Psoas muscle (tissue), 8 donors: ENCODE data around the gene PCBP3. TPM values are rescaled to one million over a fixed set of nuclear protein-coding genes. Genes with fewer than 3 reads are reported as not detected.

Source experiments
- ATAC-seq, 4 donors: fragments of 200-7000 bp; cut with Tn5 transposase; one replicate each; pipeline ENCODE4 v1.9.1; 2020; ENCODE audit warnings: moderate library complexity in 3 of 4, mild to moderate bottlenecking in 2 of 4
- DNase-seq, 2 donors: peaks; one replicate each; pipeline ENCODE4 v3.0.0-alpha.2; 2020
- H3K27ac ChIP-seq: fragments of 200-600 bp; one replicate; pipeline ENCODE4 v1.8.0; 2022
- H3K27me3 ChIP-seq, 3 donors: fragments of 200-600 bp in 1 of 3; one replicate each; pipeline versions ENCODE4 v1.6.1 to v1.8.0; 2013 to 2022; ENCODE audit warnings: low read length in 2 of 3, mild to moderate bottlenecking in 2 of 3, moderate library complexity in 1 of 3; ENCODE audit not compliant: insufficient read depth in 3 of 3
- H3K36me3 ChIP-seq, 2 donors: fragments of 200-600 bp in 1 of 2; one replicate each; pipeline versions ENCODE4 v1.6.1 to v1.8.0; 2013 to 2022; ENCODE audit warnings: low read depth in 1 of 2, mild to moderate bottlenecking in 1 of 2, moderate library complexity in 1 of 2; ENCODE audit not compliant: insufficient read depth in 1 of 2
- H3K4me1 ChIP-seq: fragments of 200-600 bp; one replicate; pipeline ENCODE4 v1.8.0; 2022
- H3K4me3 ChIP-seq: fragments of 200-600 bp; one replicate; pipeline ENCODE4 v1.8.0; 2022; ENCODE audit warnings: mild to moderate bottlenecking
- H3K9me3 ChIP-seq: fragments of 200-600 bp; one replicate; pipeline ENCODE4 v1.8.0; 2022
- CTCF ChIP-seq: fragments of 200-600 bp; IDR thresholded peaks from one replicate; pipeline ENCODE4 v1.8.0; 2022; ENCODE audit warnings: antibody characterized with exemption
- WGBS, 3 donors: extraction: QIAGEN DNeasy Blood & Tissue Kit; methylation state at CpG; one replicate each; pipeline versions ENCODE4 v1.1.6 to v1.1.7; 2013; 5-methylcytosine and 5-hydroxymethylcytosine counted together
- intact Hi-C, 2 donors: fragments of 100-400 bp; cut with DNase I; formaldehyde crosslinking; loops; one replicate each; pipeline versions ENCODE4 v1.11.0 to v1.14.2; 2022
- polyA plus RNA-seq, 3 donors: library from polyadenylated mRNA; stranded (reverse); fragments of 200-250 nt; gene quantifications; one replicate each; pipeline ENCODE4 v1.2.3, GENCODE V29; 2013
- total RNA-seq, 4 donors: library from RNA; stranded (reverse); fragmentation: NEBNext Ultra II Directional in 2 of 4; extraction: Animal tissue kit (Norgen Biotek cat#: 25700) in 2 of 4; gene quantifications; one replicate each; pipeline versions ENCODE4 v1.2.1 to v1.2.4, GENCODE V29; 2021 to 2023
- donor health status: healthy with polysubstance abuse.
- donor health status: DM: no; HTN: no; CAD: no; lungs with moderate emphysema.
- donor health status: Bipolar disorder and iron deficiency.
- donor health status: healthy.
- donor health status: DM: yes; HTN: yes; CAD: no.
- donor health status: DM: no; HTN: no; CAD: no.
- donor health status: DM: no; HTN: no; CAD: no.
- donor health status: DM: yes; HTN: yes; CAD: no.

The PCBP3 gene
- total and polyA plus RNA-seq, 7 donors: 0.10 to 0.91 (median 0.33) TPM; not detected in 1

- Histone ChIP-seq H3K4me1 (peaks cover 17% of the 10 kb centered on the region), H3K9me3 (no peaks in the 10 kb centered on the region), H3K27ac (no peak overlapping the region), H3K4me3 (no peak overlapping the region), H3K36me3 (no peaks in the 10 kb centered on the region), H3K27me3 (peaks cover 0 to 29% (median 10%) of the 10 kb centered on the region in 3 donors)
- ATAC-seq (no peak), DNase-seq (no peak)
- intact Hi-C loops: no loop called here
- 74 to 83% (median 81%) methylated on average over 9 to 11 of the region's 11 CpGs for WGBS, 3 donors
- TF ChIP-seq CTCF: no peak
Observed at GRCh38 chr21:45976701-45977311, 333.3 kb downstream of the PCBP3 start.

DNA sequence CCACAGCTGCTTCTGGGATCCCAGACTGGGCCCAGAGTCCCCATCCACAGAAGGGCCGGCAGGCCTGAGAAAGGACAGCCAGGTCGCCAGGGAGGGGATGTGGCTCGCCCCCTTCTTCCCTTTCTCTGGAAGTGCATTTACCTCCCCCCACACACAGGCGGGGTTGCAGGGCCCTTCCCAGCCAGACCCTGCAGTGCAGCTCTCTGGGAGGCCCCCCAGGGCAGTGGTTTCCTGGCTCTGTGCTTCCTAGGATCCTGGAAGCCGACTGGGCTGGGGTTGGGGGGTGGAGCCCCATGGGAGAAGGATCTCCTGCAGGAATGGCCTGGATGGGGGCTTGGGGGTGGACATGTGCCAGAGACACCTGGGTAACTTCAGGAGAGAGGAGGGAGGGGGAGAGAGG, 333.9 kb downstream of the PCBP3 start:
- H3K4me1 ChIP-seq: peaks cover 14% of the 10 kb centered on the region
- DNase-seq (peak; percentile 37 to 52), ATAC-seq (no peak)
- intact Hi-C loops: no loop called here
- 49 to 72% (median 56%) methylated on average over 4 to 5 of the region's 5 CpGs for WGBS, 3 donors
- no peak overlapping the region for H3K4me3 ChIP-seq
- no peak for TF ChIP-seq CTCF
- no peak overlapping the region for H3K27ac ChIP-seq
- H3K27me3 ChIP-seq: peaks cover 0 to 27% (median 10%) of the 10 kb centered on the region in 3 donors
- H3K9me3 ChIP-seq: no peaks in the 10 kb centered on the region
- no peaks in the 10 kb centered on the region for H3K36me3 ChIP-seq

DNA sequence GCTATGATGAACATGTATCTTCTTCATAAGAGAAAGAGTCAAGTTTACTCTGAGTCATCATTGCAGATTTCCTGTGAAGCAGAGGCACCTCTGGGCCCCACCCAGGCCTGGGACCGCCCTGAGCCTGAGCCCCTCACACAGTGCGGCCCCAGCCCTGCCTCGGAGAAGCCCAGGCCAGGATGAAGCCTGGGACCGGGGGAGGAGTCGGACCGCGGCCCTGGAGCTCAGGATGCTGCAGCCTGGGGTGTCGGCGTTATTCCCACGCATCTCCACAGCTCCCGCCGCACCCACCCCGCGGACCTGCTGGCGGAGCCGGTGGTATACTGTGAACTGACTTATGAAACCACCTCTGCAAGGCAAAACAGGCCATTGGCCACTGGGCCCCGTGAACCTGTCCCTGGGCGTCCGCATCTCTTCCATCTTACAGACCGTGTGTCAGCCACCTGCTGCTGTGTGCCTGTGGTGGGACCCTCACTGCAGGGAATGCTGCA, 335.7 kb downstream of the PCBP3 start:
- intact Hi-C loops: no loop called here

DNA sequence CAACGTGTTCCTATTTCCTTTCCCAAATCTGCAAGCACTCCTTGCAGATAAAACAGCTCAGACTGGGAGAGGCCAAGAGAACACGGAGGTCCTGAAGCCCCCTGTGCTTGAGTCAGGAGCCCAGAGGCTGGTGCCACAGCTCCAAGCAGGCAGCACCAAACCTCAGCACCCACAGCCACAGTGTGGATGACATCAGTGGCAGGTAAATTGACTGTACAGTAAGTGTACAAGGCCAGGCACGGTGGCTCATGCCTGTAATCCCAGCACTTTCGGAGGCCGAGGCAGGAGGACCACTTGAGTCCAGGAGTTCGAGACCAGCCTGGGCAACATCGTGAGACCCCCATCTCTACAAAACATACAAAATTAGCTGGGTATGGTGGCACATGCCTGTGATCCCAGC, 336.1 kb downstream of the PCBP3 start:
- intact Hi-C loops: loop anchor here in 1 of 2 donors (10.0 kb wide), 1 partner anchor 1645 kb away; the partner anchor contains the start of gene CFAP410
- peaks cover 0 to 7% (median 5%) of the 10 kb centered on the region in 3 donors for H3K27me3 ChIP-seq
- ATAC-seq (no peak), DNase-seq (no peak)
- no peak for TF ChIP-seq CTCF
- H3K4me3 ChIP-seq: no peak overlapping the region
- no peak overlapping the region for H3K27ac ChIP-seq
- 83 to 89% (median 88%) methylated on average over 7 of the region's 7 CpGs for WGBS, 3 donors
- peaks cover 0 to 10% of the 10 kb centered on the region in 2 donors for H3K36me3 ChIP-seq
- no peaks in the 10 kb centered on the region for H3K9me3 ChIP-seq
- peaks cover 5% of the 10 kb centered on the region for H3K4me1 ChIP-seq

More for the DNA sequence above, 335.7 kb downstream of the PCBP3 start:
- 83 to 87% (median 84%) methylated on average over 19 to 20 of the region's 20 CpGs for WGBS, 3 donors
- ATAC-seq (no peak), DNase-seq (peak; percentile 31 to 49)
- no peak for TF ChIP-seq CTCF
- no peak overlapping the region for H3K27ac ChIP-seq
- peaks cover 0 to 11% (median 6%) of the 10 kb centered on the region in 3 donors for H3K27me3 ChIP-seq
- H3K4me1 ChIP-seq: peaks cover 9% of the 10 kb centered on the region
- H3K9me3 ChIP-seq: no peaks in the 10 kb centered on the region
- peaks cover 0 to 5% of the 10 kb centered on the region in 2 donors for H3K36me3 ChIP-seq
- no peak overlapping the region for H3K4me3 ChIP-seq
